Hematopoietic multipotent progenitor cell treated with erythropoietin and hydrocortisone succinate and interleukin-3 and kit ligand, for 4 days (in vitro differentiated cells): ENCODE data around the gene CEL.

Experiments
- DNase-seq: peaks from one replicate; pipeline ENCODE4 v3.0.0-alpha.2; 2015

Gene CEL

GRCh38 chr9:133106511-133107244 lies 44.9 kb downstream of the CEL start:
- no peak for DNase-seq

- no peak for DNase-seq
Measured at GRCh38 chr9:133107245-133107722, 45.5 kb downstream of the CEL start.

GRCh38 chr9:133107961-133108793 lies 46.4 kb downstream of the CEL start:
- no peak for DNase-seq

GRCh38 chr9:133108794-133109641 lies 47.2 kb downstream of the CEL start:
- DNase-seq: no peak

- DNase-seq: no peak
Measured at GRCh38 chr9:133109931-133110650, 48.3 kb downstream of the CEL start.

- DNase-seq: no peak
Measured at GRCh38 chr9:133111808-133112662, 50.3 kb downstream of the CEL start.

- DNase-seq: peak; percentile 92
Measured at GRCh38 chr9:133112663-133113026, 50.9 kb downstream of the CEL start.

- peak; percentile 50 for DNase-seq
Measured at GRCh38 chr9:133113163-133113948, 51.6 kb downstream of the CEL start.

DNA sequence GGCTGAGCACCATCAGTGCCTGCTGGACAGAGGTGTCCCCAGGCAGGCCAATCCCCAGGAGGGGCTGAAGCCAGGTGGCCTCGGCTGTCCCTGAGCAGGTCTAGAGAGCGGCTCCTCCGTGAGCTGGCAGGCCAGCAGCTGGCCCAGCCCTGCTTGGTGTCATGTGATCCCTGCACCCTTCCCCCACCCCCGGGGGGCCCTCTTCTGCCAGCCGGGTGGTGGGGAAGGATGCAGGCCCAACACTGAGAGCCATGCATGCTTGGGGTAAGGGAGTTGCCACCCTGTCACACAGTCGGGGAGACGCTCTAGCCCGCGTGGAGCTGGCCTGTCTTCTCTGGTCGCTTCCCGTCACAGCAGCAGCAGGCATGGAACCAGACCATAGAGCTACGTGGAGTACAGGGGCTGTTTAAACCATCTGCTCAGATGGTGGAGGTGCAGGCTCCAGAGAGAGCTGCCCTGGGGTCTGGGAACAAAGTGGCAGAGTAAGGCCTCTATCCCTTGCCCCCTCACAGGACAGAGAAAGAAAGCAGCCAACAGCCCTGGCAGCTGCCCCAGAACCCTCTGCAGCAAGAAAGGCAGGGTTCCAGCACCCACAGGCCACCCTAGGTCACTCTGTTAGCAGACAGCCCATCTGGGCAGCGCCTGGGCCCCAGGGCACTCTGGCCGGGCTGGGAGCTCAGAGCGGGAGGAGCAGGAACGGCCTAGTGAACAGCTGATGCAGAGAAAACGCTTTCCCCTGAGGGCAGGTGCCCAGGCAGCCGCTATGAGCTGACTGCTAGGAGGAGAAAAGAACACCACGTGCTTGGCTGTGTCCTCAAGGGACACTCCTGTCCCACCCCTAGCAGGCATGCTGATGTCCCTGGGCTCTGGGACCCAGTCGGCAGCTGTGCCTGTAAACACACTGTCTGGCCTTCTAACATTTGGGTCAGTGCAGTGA lies 52.4 kb downstream of the CEL start:
- DNase-seq: peak; percentile 66

DNA sequence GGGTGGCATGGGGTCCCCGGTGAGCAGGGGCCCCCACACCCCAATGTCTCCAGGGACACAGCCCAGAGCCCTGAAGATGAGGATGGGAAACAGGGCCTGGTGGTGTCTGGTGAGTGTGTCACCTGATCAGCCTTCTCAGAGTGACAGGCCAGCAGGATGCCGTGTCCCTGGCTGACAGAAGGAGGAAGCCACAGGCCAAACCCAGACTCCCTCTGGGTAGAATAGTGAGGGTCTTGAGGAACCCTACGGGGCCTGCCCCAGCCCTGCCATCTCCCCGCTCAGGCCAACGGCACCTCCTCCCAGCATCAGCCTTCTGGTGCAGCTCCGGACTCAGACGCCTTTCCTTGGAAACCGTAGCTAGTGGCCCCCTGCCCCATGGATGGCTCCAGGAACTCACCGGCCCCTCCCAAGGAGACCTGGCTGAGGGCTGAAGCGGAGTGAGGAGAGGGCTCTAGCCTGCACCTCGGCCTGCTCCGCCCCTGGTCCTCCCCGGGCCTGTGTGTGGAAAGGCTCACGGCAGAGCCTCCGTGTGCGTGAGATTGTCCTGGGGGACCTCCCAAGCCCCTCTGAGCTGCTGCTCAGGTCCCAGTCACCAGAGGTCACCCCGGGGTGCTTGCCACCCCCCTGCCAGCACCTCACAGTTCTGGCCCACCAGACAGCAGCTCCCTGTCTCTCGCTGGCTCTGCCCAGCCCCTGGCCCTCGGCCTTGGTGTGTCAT lies 53.3 kb downstream of the CEL start:
- DNase-seq: peak; percentile 63

GRCh38 chr9:133115604-133116345 lies 54.0 kb downstream of the CEL start:
- peak; percentile 45 for DNase-seq

DNA sequence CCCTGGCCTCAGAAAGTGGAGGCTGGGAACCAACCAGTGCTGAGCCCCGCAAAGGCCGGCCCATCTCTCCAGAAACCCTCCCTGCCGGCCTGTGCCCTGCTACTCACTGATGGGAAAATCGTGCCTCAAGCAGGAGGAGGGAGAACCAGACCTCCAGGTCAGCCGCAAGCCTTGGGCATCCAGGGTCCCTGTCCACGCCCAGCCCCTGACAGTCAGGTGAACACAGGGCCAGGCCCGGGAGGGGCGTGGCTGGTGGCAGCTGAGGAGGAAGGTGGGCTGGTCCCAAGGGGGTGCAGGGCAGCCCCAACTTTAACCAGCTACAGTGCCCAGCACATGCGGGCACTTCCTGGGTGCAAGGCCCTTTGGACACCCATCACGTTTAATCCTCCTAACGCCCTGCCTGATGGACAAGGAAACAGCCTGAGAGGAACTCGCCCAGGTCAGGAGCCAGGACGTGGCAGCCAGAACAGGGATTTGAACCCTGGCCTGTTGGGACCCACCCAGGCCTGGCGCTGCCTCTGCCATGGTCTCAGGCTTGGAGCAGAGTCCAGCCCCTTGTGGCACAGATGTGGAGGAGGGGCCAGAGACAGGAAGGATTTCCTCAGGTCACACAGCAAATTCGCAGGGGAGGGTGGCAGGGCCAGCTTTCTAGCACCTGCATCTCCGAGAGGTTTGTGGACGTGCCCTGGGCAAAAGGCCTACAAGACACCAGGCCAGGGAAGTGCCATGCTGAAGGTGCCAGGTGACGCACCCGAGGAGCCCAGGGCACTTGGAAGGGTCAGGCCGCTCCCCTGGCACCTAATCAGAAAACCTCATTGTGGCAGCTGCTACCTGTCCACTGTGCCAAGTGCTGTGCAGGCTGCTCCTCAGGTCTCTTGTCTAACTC lies 54.8 kb downstream of the CEL start:
- DNase-seq: no peak

DNA sequence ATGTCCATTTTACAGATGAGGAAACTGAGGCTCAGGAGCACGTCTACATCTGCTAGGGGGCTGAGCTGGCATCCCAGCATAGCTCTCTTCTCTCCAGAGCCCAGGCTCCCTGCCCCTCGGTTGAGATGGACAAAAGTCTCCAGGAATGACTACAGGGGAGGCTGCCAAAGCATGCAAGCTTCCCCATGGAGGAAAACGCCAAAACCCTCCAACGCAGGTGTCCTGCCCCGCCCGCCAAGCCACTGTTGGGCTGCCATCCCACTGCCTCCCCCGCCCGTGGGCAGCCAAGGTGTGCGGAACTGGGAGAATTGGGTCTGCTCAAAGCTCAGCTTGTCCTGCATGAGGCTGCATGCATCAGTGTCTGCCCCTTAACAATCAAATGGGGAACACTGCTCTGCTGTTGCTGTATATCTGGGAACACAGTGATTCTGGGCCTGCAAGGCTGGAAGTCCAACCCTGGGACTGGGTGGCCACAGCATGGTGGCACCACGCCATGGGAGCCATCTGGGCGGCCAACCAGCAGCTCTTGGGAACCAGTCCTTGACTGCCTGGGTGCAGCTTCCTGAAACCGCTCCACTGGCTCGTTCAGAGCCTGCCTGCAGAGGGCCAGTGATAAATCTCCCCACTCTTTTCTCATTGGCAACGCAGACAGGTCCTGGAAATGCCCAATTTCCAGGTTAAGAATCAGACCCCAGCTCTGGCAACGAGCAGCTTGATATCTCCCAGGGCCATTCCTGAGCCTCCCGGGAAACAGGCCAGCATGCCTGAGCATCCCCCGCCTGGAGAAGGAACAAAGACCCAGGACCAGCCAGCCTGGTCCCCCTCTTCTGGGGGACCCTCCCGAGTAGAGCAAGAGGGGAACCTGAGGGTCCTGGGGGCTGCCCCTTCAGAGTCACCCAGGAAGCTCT lies 55.7 kb downstream of the CEL start:
- peak; percentile 43 for DNase-seq

GRCh38 chr9:133118179-133118520 lies 56.4 kb downstream of the CEL start:
- no peak for DNase-seq

GRCh38 chr9:133118568-133118967 lies 56.8 kb downstream of the CEL start:
- no peak for DNase-seq
